Large intestine (tissue), 3 donors: ENCODE data around the gene RPL9. TPM values are rescaled to one million over a fixed set of nuclear protein-coding genes. Genes with fewer than 3 reads are reported as not detected.

Experiments
- DNase-seq, 2 donors: peaks; one replicate each; pipeline versions ENCODE4 v3.0.0 to v3.0.0-alpha.2; 2013
- H3K27ac ChIP-seq: one replicate; pipeline ENCODE4 v1.5.1; 2013; ENCODE audit warnings: low read length
- H3K27me3 ChIP-seq: 2 replicates; pipeline ENCODE4 v1.6.1; 2013; ENCODE audit warnings: low read length; ENCODE audit not compliant: control insufficient read depth, insufficient read depth
- H3K36me3 ChIP-seq: 2 replicates; pipeline ENCODE4 v1.6.1; 2013; ENCODE audit warnings: low read length; ENCODE audit not compliant: control insufficient read depth, insufficient read depth
- H3K4me1 ChIP-seq: one replicate; pipeline ENCODE4 v1.6.1; 2013; ENCODE audit warnings: low read length; ENCODE audit not compliant: control insufficient read depth, insufficient read depth
- H3K4me3 ChIP-seq: one replicate; pipeline ENCODE4 v1.5.1; 2013; ENCODE audit warnings: low read length
- H3K9me3 ChIP-seq: one replicate; pipeline ENCODE4 v1.6.1; 2013; ENCODE audit warnings: mild to moderate bottlenecking, low read depth, low read length, moderate library complexity; ENCODE audit not compliant: control insufficient read depth
- WGBS: methylation state at CpG from one replicate; pipeline ENCODE4 v1.1.5; 2013; ENCODE audit warnings: low lambda C conversion rate; ENCODE audit not compliant: insufficient coverage; 5-methylcytosine and 5-hydroxymethylcytosine counted together
- polyA plus RNA-seq: library from polyadenylated mRNA; unstranded; fragments of 120-200 nt; gene quantifications from one replicate; pipeline ENCODE4 v1.2.1, GENCODE V29; 2013

RPL9 gene
- polyA plus RNA-seq, 1 donor: 1,880 TPM

GRCh38 chr4:39451423-39452023, 7.2 kb downstream of the RPL9 start:
- Histone ChIP-seq H3K36me3 (peaks cover 43% of the 10 kb centered on the region), H3K4me1 (peaks cover 7% of the 10 kb centered on the region), H3K27me3 (no peaks in the 10 kb centered on the region), H3K27ac (no peak overlapping the region), H3K4me3 (no peak overlapping the region), H3K9me3 (peaks cover 3% of the 10 kb centered on the region)
- WGBS: no CpG with 5 or more reads among the region's 6 CpGs
- DNase-seq: no peak

GRCh38 chr4:39450618-39451017, 8.1 kb downstream of the RPL9 start:
- Histone ChIP-seq H3K27me3 (no peaks in the 10 kb centered on the region), H3K9me3 (peaks cover 5% of the 10 kb centered on the region), H3K4me3 (no peak overlapping the region), H3K27ac (no peak overlapping the region), H3K36me3 (peaks cover 35% of the 10 kb centered on the region), H3K4me1 (peaks cover 6% of the 10 kb centered on the region)
- peak in 1 of 2 donors; percentile 26 for DNase-seq
- WGBS: 7% methylated on average over 2 of the region's 2 CpGs

DNA sequence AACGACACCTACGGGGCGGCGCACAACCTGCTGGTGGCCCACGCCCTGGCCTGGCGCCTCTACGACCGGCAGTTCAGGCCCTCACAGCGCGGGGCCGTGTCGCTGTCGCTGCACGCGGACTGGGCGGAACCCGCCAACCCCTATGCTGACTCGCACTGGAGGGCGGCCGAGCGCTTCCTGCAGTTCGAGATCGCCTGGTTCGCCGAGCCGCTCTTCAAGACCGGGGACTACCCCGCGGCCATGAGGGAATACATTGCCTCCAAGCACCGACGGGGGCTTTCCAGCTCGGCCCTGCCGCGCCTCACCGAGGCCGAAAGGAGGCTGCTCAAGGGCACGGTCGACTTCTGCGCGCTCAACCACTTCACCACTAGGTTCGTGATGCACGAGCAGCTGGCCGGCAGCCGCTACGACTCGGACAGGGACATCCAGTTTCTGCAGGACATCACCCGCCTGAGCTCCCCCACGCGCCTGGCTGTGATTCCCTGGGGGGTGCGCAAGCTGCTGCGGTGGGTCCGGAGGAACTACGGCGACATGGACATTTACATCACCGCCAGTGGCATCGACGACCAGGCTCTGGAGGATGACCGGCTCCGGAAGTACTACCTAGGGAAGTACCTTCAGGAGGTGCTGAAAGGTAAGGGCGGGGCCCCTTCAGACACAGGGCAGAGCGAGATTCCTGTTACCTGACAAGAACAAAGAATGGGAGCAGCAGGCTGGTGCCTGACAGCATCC, 11.7 kb downstream of the RPL9 start:
- Histone ChIP-seq H3K9me3 (peaks cover 5% of the 10 kb centered on the region), H3K36me3 (peaks cover 5% of the 10 kb centered on the region), H3K27me3 (no peaks in the 10 kb centered on the region), H3K4me1 (peaks cover 6% of the 10 kb centered on the region), H3K4me3 (peak overlapping the region; percentile 52), H3K27ac (peak overlapping the region; percentile 9)
- no CpG with 5 or more reads among the region's 61 CpGs for WGBS
- peak; percentile 61 to 84 for DNase-seq

DNA sequence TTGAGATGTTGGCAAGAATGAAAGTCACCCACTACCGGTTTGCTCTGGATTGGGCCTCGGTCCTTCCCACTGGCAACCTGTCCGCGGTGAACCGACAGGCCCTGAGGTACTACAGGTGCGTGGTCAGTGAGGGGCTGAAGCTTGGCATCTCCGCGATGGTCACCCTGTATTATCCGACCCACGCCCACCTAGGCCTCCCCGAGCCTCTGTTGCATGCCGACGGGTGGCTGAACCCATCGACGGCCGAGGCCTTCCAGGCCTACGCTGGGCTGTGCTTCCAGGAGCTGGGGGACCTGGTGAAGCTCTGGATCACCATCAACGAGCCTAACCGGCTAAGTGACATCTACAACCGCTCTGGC, 12.3 kb downstream of the RPL9 start:
- H3K27me3 ChIP-seq: no peaks in the 10 kb centered on the region
- H3K27ac ChIP-seq: peak overlapping the region; percentile 9
- WGBS: no CpG with 5 or more reads among the region's 20 CpGs
- peak overlapping the region; percentile 52 for H3K4me3 ChIP-seq
- peaks cover under 1% of the 10 kb centered on the region for H3K36me3 ChIP-seq
- H3K4me1 ChIP-seq: peaks cover 6% of the 10 kb centered on the region
- peaks cover 5% of the 10 kb centered on the region for H3K9me3 ChIP-seq
- DNase-seq: no peak

GRCh38 chr4:39442998-39443397, 15.7 kb downstream of the RPL9 start:
- no peaks in the 10 kb centered on the region for H3K27me3 ChIP-seq
- H3K4me1 ChIP-seq: no peaks in the 10 kb centered on the region
- H3K9me3 ChIP-seq: peaks cover 5% of the 10 kb centered on the region
- H3K4me3 ChIP-seq: no peak overlapping the region
- no peak overlapping the region for H3K27ac ChIP-seq
- no peaks in the 10 kb centered on the region for H3K36me3 ChIP-seq
- no peak for DNase-seq
- WGBS: no CpG with 5 or more reads among the region's 4 CpGs

DNA sequence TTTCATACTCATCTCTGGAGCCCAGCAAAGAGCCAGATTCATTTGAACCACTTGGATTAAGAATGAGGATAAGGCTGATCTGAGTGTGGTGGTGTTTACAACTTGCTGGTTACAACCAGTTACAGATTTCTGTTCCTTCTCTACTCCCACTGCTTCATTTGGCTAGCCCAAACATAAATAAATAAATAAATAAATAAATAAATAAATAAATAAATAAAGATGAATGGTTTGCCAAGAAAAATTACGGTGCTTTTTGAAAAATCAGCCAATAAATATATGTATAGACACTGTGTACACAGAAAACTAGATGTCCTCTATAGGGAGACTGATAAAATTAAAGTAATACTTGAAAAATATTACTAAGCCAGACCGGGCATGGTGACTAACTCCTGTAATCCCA, 17.1 kb downstream of the RPL9 start:
- DNase-seq: no peak
- Histone ChIP-seq H3K36me3 (no peaks in the 10 kb centered on the region), H3K27ac (no peak overlapping the region), H3K9me3 (peaks cover 2% of the 10 kb centered on the region), H3K27me3 (no peaks in the 10 kb centered on the region), H3K4me1 (no peaks in the 10 kb centered on the region), H3K4me3 (no peak overlapping the region)
- WGBS: 86% methylated on average over 1 of the region's 2 CpGs

DNA sequence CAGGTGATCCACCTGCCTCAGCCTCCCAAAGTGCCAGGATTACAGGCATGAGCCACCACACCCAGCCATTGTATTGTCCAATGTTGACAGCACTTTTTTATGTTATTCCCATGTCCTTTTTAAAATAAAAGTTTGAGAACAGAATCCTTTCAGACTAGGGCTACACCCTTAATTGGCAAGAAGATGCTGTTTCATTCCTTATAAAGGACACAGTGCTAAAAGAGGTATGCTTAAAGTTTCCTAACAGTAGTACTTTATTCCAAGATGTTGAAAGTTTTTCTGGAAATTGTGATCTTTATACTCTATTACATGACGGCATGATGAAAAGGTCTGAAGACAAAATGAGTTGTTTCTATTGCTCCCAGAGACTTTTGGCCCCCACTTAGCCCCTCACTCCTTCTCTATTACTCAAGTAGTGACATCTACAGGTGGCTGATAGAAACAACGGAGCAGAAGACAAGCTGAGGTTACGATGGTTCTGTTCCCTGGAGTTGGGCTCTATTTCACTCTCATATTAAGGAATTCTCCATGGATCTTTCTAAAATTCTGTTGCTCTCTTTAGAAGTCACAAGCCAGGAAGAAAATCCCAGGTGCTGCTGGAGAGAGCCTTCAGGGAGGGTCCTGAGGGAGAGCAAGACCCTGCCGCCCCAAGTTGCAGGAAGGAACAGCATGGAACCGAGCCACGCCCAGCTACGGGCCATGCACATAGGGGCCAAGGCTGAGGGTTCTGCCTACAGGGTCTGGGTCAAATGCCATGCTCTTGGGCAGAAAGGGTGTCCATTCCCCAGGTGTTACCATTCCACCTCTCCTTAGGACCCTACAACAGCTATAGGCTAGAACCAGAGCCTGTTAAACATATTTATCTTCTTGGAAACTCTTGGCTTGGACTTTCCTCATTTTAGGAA, 22.8 kb downstream of the RPL9 start:
- Histone ChIP-seq H3K4me1 (no peaks in the 10 kb centered on the region), H3K27me3 (no peaks in the 10 kb centered on the region), H3K36me3 (no peaks in the 10 kb centered on the region), H3K27ac (no peak overlapping the region), H3K9me3 (no peaks in the 10 kb centered on the region), H3K4me3 (no peak overlapping the region)
- 29% methylated on average over 1 of the region's 7 CpGs for WGBS
- DNase-seq: no peak

DNA sequence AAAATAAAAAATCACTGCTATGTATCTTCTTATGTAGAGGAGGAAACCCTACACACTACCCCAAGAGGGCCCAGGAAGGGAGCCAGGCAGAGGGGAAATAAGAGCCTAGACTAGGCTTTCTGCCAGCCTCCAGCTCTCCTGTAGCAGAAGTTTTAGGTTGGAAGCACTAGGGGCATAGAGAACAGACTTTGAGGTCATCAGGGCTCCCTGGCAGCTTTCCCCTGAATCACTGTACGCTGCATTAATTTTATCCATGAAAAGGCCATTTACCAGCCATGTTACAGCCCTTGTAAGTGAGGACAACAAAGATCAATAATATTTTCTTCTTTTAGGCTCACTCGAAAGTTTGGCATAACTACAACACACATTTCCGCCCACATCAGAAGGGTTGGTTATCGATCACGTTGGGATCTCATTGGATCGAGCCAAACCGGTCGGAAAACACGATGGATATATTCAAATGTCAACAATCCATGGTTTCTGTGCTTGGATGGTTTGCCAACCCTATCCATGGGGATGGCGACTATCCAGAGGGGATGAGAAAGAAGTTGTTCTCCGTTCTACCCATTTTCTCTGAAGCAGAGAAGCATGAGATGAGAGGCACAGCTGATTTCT, 24.7 kb downstream of the RPL9 start:
- Histone ChIP-seq H3K4me3 (no peak overlapping the region), H3K4me1 (peaks cover 9% of the 10 kb centered on the region), H3K9me3 (no peaks in the 10 kb centered on the region), H3K27me3 (no peaks in the 10 kb centered on the region), H3K36me3 (no peaks in the 10 kb centered on the region), H3K27ac (no peak overlapping the region)
- WGBS: 100% methylated on average over 1 of the region's 11 CpGs
- no peak for DNase-seq

- Histone ChIP-seq H3K9me3 (no peaks in the 10 kb centered on the region), H3K27me3 (no peaks in the 10 kb centered on the region), H3K36me3 (no peaks in the 10 kb centered on the region), H3K27ac (no peak overlapping the region), H3K4me1 (peaks cover 9% of the 10 kb centered on the region), H3K4me3 (no peak overlapping the region)
- WGBS: no CpG with 5 or more reads among the region's 4 CpGs
- DNase-seq: peak; percentile 9 to 47
These were observed 29.0 kb downstream of the RPL9 start for GRCh38 chr4:39429476-39430334.
